Kidney (tissue), 14 donors: ENCODE results near the gene ISM1. TPM values are rescaled to one million over a fixed set of nuclear protein-coding genes. Genes with fewer than 3 reads are reported as not detected.

ENCODE experiments used
- DNase-seq, 5 donors: peaks; one replicate each; pipeline ENCODE4 v3.0.0-alpha.2; 2013 to 2020
- FAIRE-seq: peaks from 2 replicates; lab custom pipeline; 2012; peaks lifted over from hg19 to GRCh38; lab: Jason Lieb, UNC
- H3K27ac ChIP-seq, 2 donors: one replicate each; pipeline ENCODE4 v1.7.0; 2013; ENCODE audit warnings: low read depth in 2 of 2, low read length in 2 of 2, inconsistent platforms in 1 of 2
- H3K27me3 ChIP-seq: one replicate; pipeline ENCODE4 v1.7.1; 2013; ENCODE audit warnings: low read length, inconsistent platforms; ENCODE audit not compliant: control insufficient read depth, insufficient read depth
- H3K36me3 ChIP-seq, 3 donors: one replicate each; pipeline versions ENCODE4 v1.7.0 to v1.7.1; 2013; ENCODE audit warnings: low read length in 3 of 3, control low read depth in 1 of 3, inconsistent platforms in 1 of 3; ENCODE audit not compliant: insufficient read depth in 3 of 3, control insufficient read depth in 2 of 3
- H3K4me1 ChIP-seq, 3 donors: one replicate each; pipeline versions ENCODE4 v1.7.0 to v1.7.1; 2013; ENCODE audit warnings: low read length in 3 of 3, inconsistent platforms in 1 of 3, low read depth in 1 of 3; ENCODE audit not compliant: control insufficient read depth in 2 of 3, insufficient read depth in 2 of 3
- H3K4me3 ChIP-seq, 3 donors: one replicate each; pipeline versions ENCODE4 v1.7.0 to v1.8.1; 2013; ENCODE audit warnings: low read length in 3 of 3, control low read depth in 1 of 3, inconsistent platforms in 1 of 3
- H3K9ac ChIP-seq, 3 donors: one replicate each; pipeline versions ENCODE4 v1.7.0 to v1.7.1; 2013; ENCODE audit warnings: low read length in 3 of 3, control low read depth in 1 of 3, inconsistent platforms in 1 of 3
- H3K9me3 ChIP-seq, 3 donors: one replicate each; pipeline versions ENCODE4 v1.7.0 to v1.7.1; 2013; ENCODE audit warnings: low read length in 3 of 3, control low read depth in 1 of 3, inconsistent platforms in 1 of 3; ENCODE audit not compliant: control insufficient read depth in 2 of 3, insufficient read depth in 1 of 3
- CTCF ChIP-seq: IDR thresholded peaks from 3 replicates; pipeline ENCODE4 v1.5.1; 2012; ENCODE audit warnings: mild to moderate bottlenecking, moderate library complexity, borderline replicate concordance; ENCODE audit not compliant: insufficient read depth; ENCODE audit errors: extremely low read depth
- intact Hi-C: fragments of 100-400 bp; cut with DNase I; formaldehyde crosslinking; loops from one replicate; pipeline ENCODE4 v1.11.1; 2022
- polyA plus RNA-seq: library from polyadenylated mRNA; stranded (reverse); fragments of 350-450 nt; fragmentation: Illumina TruSeq; extraction: RNeasy Lipid Tissue Mini Kit (QIAGEN cat#74804); gene quantifications from one replicate; pipeline ENCODE4 v1.2.3, GENCODE V29; 2014; ENCODE audit warnings: low read depth, low replicate concordance; ENCODE audit not compliant: insufficient read depth
- total RNA-seq: library from RNA; stranded (reverse); fragmentation: NEBNext Ultra II Directional; extraction: Animal tissue kit (Norgen Biotek cat#: 25700); gene quantifications from one replicate; pipeline ENCODE4 v1.2.1, GENCODE V29; 2021
- donor health status: control.
- donor health status: control.
- donor health status: control.
- donor health status: control.
- donor health status: control.
- donor health status: DM: yes; HTN: yes; CAD: no.
- donor health status: Normal renal cell carcinoma (clear cell type).

Gene ISM1
- total and polyA plus RNA-seq, 2 donors from 2014 or later: 2.0 to 2.6 TPM

GRCh38 chr20:13180986-13181889 is 39.8 kb upstream of the ISM1 start:
- H3K4me1 ChIP-seq: no peaks in the 10 kb centered on the region
- no peak for TF ChIP-seq CTCF
- no peak for FAIRE-seq
- H3K9ac ChIP-seq: no peak overlapping the region
- no peaks in the 10 kb centered on the region for H3K27me3 ChIP-seq
- H3K27ac ChIP-seq: no peak overlapping the region
- no peaks in the 10 kb centered on the region for H3K36me3 ChIP-seq
- intact Hi-C loops: no loop called here
- no peak overlapping the region for H3K4me3 ChIP-seq
- DNase-seq: no peak
- peaks cover 0 to 7% (median 1%) of the 10 kb centered on the region in 3 donors for H3K9me3 ChIP-seq

DNA sequence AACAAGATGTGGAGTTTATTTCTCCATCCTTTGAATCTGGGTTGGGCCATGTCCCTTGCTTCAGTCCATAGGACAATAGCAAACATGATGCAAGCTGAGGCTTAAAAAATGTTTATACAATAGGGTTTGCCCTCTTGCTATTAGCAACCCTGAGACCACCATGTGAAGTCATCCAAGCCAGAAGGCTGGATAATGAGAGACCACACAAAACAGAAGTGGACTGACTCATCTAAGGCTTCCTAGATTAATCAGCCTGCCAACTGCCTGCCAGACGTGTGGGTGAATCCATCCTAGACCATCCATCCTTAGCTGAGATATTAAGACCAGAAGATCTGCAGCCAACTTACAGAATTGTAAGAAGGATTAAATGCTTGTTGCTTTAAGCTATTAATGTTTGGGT is 38.1 kb upstream of the ISM1 start:
- Histone ChIP-seq H3K4me1 (no peaks in the 10 kb centered on the region), H3K4me3 (no peak overlapping the region), H3K9ac (no peak overlapping the region), H3K27me3 (no peaks in the 10 kb centered on the region), H3K36me3 (no peaks in the 10 kb centered on the region), H3K27ac (no peak overlapping the region), H3K9me3 (peaks cover 0 to 4% (median 1%) of the 10 kb centered on the region in 3 donors)
- no peak for TF ChIP-seq CTCF
- DNase-seq: no peak
- no peak for FAIRE-seq
- intact Hi-C loops: no loop called here

DNA sequence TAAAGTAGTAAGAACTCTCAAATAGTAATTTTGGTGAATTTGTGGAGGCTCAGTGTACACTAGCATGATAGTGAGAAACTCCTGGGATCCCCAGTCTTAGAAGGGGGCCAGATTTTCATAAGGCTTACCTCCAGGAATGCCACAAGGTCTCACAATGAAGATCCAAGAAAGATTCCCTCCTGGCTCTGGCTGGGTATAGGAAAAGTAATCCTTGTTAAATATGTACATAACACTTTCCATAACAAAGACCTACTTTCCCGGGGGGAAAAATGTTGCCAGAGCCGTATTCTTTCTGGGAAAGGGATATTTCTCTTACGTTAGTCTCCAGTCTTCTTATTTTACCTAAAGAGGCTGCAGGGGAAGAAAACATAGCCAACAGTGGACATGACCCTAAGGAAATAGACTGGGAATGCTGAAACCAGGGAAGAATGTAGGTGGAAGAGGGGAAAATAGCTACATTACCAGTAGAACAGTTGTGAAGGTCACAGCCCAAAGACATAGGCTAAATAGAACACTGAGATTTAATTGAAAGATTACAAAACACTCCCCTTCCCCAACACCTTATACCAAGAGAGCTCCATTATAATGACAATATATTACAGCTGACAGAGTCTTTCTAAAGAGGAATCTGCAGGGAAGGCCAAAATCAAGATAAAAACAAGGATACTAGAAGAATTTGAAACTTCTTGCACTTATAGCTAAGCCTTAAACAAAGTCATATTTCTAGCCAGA is 34.9 kb upstream of the ISM1 start:
- DNase-seq (no peak), FAIRE-seq (no peak)
- Histone ChIP-seq H3K4me3 (no peak overlapping the region), H3K9me3 (no peaks in the 10 kb centered on the region), H3K27ac (no peak overlapping the region), H3K36me3 (no peaks in the 10 kb centered on the region), H3K27me3 (no peaks in the 10 kb centered on the region), H3K4me1 (no peaks in the 10 kb centered on the region), H3K9ac (no peak overlapping the region)
- no peak for TF ChIP-seq CTCF
- intact Hi-C loops: no loop called here
